NCI-H2029 treated with DMSO at 0.1 percent for 48 hours (cell line): ENCODE data around the gene POLA1.

Experiments
- DNase-seq: peaks from one replicate; lab custom pipeline; 2025; lab: John Stamatoyannopoulos, UW

POLA1 gene

DNA sequence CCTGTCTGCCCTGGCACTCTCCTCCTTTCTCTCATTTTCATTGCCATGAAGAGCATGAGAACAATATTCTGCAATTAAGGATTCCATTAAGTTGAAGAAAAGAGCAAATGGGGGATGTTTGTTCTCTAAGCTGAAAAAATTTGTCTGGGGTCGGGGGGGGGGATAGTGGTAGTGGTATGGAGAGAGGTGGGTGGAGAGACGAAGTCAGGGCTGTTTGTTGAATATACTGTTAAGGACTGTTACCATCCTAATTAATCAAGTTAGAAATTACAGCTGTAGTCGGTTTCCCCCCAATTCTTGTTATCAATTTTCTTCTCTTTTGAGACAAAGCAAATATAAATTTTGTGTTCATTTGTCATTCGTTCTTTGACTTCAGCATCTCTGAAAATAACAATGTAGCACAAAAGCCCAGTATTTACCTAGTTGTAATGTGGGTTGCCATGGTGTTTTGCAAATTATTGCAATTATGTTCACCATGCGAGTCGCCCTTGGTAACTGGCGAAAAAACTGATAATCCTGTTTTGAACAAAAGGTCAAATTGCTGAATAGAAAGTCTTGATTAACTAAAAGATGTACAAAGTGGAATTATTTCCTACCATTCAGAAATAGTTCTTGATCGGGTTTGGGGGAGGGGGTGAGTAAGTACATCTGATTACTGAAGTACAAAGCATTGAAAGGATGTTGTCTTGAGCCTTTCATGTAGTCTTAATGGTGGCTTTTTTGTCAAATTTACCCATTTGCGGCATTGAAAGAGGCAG is 183.0 kb downstream of the POLA1 start:
- no peak for DNase-seq

GRCh38 chrX:24877288-24877664 is 183.6 kb downstream of the POLA1 start:
- no peak for DNase-seq

GRCh38 chrX:24877854-24878650 is 184.3 kb downstream of the POLA1 start:
- DNase-seq = no peak

DNA sequence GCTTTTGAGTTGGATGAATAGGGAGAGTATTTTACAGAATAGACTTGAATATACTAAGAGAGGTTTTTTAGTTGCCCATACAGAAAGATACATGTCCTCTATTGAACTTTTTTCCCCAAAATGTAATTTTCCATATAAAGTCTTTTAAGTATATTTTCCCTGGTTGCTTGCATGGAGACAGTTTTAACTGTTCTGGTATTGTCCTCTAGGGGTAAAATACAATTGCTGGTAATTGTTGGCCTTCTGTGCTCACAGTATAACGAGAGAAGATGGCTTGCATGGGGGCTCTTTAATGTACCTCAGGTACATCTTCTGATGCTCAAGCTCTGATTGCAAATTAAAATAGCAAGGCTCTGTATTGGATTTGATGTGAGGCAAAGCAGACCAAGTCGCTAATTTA is 186.0 kb downstream of the POLA1 start:
- DNase-seq = no peak

GRCh38 chrX:24886916-24887315 is 193.2 kb downstream of the POLA1 start:
- no peak for DNase-seq

- no peak for DNase-seq
Observed at GRCh38 chrX:24890677-24891076, 197.0 kb downstream of the POLA1 start.

GRCh38 chrX:24899391-24899790 is 205.7 kb downstream of the POLA1 start:
- peak; percentile 1 for DNase-seq

DNA sequence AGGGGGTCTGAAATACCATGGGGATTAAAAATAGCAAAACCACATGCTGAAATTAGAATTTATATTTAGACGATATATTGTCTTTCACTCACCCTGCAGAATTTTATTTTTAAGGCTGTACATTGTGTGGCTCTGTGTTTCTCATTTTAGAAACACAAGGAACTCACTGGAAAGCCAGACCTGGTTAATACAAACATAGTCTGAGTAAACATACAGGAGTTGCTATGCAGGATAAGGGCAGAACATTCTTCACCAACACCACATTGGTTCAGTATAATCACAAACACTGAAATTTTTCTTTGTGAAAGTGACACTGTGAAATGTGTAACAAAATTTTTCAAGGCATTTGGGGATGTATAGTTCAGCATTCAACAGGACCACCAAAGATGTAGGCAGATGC is 206.5 kb downstream of the POLA1 start:
- DNase-seq = no peak

DNA sequence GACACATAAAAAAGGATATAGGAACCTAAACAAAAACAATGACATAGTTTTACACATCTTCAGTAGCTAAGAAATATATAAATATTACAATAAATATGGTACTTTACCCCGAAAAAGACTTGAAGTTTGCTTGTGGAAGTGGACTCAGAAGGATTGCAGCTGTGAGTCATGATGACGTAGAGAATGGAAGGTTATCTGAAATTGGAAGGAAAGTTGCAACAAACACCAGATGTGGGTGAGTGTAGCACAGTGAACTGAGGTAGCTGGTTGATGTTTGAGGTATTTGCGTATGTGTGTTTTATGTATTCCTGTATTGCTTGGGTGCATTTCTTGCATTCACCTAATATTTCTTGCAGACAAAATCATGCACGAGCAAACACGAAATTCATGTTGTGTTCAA is 209.1 kb downstream of the POLA1 start:
- no peak for DNase-seq

DNA sequence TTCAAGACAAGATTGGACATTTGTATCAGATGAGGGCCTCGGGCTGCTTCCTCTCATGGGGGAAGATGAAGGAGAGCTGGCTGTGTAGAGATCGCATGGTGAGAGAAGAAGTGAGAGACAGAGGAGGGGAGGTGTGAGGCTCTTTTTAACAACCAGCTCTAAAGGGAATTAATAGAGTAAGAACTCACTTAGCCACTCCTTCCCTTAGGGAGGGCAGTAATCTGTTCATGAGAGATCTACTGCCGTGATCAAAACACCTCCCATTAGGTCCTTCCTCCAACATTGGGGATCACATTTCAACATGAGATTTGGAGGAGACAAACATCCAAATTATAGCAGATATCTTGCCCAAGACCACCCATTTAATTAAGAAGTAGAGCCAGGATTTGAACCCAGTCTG is 225.0 kb downstream of the POLA1 start:
- no peak for DNase-seq

DNA sequence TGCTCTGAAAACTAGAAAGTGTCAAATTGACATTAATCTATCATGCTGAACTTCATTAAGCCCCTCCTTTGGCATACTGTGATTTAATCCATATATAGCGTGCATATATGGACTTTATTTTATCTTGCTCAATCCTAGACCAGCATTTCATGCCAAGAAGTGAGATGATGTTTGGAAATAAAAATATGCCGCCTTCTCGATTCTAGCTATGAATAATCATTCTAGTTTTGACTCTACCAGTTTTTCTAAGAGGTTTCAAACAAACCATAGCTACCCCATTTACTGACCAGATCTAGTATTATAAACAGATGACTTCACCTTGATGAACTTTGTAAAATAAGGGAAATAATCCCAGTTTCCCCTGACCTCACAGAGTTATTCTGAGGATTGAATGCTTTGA is 227.1 kb downstream of the POLA1 start:
- no peak for DNase-seq

DNA sequence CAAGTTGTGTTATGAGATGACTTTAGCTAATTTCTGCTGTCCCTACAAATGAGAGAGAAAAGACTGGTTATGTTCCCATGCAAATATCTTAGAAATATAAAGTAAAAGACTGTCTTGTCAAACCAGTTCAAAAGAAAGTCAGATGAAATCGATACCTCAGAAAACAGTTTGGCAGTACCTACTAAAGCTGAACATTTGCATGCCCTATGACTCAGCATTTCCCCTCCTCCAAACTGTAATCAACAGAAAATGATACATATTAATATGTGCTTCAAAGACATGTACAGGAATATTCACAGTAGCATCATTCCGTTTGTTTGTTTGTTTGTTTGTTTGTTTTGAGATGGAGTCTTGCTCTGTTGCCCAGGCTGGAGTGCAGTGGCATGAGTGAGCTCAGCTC is 231.7 kb downstream of the POLA1 start:
- no peak for DNase-seq

- DNase-seq = no peak
Observed at GRCh38 chrX:24927372-24927771, 233.7 kb downstream of the POLA1 start.

DNA sequence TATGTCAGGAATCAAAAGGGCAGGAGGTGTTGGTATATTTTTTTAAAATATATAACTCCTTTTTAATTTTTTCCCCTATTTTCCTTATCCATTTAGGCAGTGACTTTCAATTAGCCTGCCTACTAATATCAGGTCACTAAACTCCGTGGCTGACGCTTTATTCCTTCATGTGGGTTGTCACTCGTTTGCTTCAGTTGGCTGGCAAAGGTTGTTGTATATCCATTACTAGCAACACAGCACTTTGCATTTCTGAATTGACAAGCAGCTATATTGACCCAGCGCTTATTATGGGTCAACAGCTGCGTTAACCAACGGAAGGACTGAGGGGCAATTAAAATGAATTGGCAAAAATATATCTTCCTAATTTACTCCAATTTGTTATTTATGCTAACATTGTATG is 234.4 kb downstream of the POLA1 start:
- no peak for DNase-seq

DNA sequence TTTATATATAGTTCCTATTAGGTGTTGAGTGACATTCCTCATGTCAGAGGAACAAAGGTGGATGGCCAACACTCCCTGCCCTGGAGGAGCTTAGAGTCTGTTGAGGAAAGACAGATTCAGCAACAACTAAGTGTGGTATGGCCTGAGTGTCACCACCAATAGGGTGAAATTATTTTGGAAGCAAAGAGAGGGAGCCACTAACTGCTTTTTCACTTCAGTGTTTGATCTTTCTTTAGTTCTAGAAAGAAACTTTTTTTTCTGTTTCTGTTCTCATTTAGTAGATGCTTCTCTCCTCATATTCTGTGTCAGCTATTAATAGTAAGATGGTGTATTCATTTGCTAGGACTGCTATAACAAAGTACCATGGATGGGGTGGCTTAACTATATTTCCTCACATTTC is 240.6 kb downstream of the POLA1 start:
- DNase-seq = no peak

GRCh38 chrX:24945009-24945408 is 251.3 kb downstream of the POLA1 start:
- DNase-seq = no peak

GRCh38 chrX:24946369-24946768 is 252.7 kb downstream of the POLA1 start:
- DNase-seq = no peak

DNA sequence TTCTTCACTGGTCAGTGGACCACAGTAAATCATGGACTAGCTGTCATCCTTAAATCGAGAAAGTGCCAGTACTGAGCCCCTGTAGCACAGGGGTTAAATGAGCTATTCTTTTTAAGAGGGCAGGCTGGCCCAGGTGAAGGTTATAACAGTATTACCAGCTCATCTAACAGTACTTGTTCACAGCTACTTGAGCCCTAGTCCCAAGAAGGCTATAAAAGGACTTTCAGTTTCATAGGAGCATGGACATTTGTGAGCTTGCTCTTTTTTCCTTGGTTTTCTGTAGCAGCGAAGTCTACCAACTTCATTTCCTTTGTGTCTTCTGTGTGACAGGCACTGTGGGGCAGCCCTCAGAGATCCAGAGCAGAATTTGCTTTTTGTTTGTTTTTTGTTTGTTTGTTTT is 261.0 kb downstream of the POLA1 start:
- no peak for DNase-seq

- no peak for DNase-seq
Observed at GRCh38 chrX:24955372-24955930, 261.7 kb downstream of the POLA1 start.

GRCh38 chrX:24956828-24957227 is 263.1 kb downstream of the POLA1 start:
- DNase-seq = no peak

GRCh38 chrX:24961809-24962208 is 268.1 kb downstream of the POLA1 start:
- no peak for DNase-seq

DNA sequence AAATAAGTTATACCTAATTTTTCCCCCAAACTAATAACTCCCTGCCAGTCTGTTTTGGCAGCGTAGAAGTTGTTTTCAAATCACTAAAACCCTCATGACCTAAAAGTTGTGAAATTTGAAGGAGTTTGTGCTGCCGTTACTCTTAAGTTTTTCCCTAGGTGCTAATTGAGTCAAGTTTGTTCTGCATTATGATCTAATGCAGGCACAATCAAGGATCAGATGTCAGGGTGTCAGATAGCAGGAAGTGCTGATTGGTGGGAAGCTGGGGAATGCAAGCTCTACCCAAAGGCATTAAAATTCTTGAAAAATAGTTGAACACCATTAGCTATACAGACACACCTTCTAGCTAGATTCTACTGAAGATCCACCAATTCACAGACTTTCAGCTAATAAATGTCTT is 270.1 kb downstream of the POLA1 start:
- peak; percentile 7 for DNase-seq

GRCh38 chrX:24965372-24965771 is 271.7 kb downstream of the POLA1 start:
- DNase-seq = no peak
